HG02973 (cell line): ENCODE measurements around the gene PLSCR2.
"Not testable (repeated sequence)": the region's sequence is repeated elsewhere in the genome, so short reads cannot be mapped to it uniquely, and the experiment has no call there.

Source experiments
- ATAC-seq: cut with Tn5 transposase; IDR thresholded peaks from one replicate; pipeline ENCODE4 v1.9.1; 2021; ENCODE audit warnings: moderate library complexity; ENCODE audit not compliant: unreplicated experiment

PLSCR2 gene

GRCh38 chr3:146491303-146491702 lies 21.9 kb upstream of the PLSCR2 start:
- ATAC-seq = no peak

GRCh38 chr3:146485297-146485696 lies 15.9 kb upstream of the PLSCR2 start:
- ATAC-seq = no peak

- no peak for ATAC-seq
These were observed 6.9 kb upstream of the PLSCR2 start for GRCh38 chr3:146476094-146476740.

GRCh38 chr3:146474976-146475375 lies 5.6 kb upstream of the PLSCR2 start:
- not testable (repeated sequence) for ATAC-seq

- ATAC-seq = no peak
These were observed 4.4 kb upstream of the PLSCR2 start for GRCh38 chr3:146473726-146474125.

GRCh38 chr3:146472611-146473010 lies 3.2 kb upstream of the PLSCR2 start:
- ATAC-seq = no peak

- no peak for ATAC-seq
These were observed 1.7 kb upstream of the PLSCR2 start for GRCh38 chr3:146471012-146471411.

GRCh38 chr3:146470425-146470990 lies 1.1 kb upstream of the PLSCR2 start:
- no peak for ATAC-seq

- no peak for ATAC-seq
These were observed 651 bp downstream of the PLSCR2 start for GRCh38 chr3:146468671-146469149.

- ATAC-seq = no peak
These were observed 1.1 kb downstream of the PLSCR2 start for GRCh38 chr3:146468234-146468633.

- no peak for ATAC-seq
These were observed 2.8 kb downstream of the PLSCR2 start for GRCh38 chr3:146466604-146467003.

GRCh38 chr3:146465693-146466465 lies 3.5 kb downstream of the PLSCR2 start:
- ATAC-seq = no peak

GRCh38 chr3:146464783-146465182 lies 4.6 kb downstream of the PLSCR2 start:
- ATAC-seq = no peak

GRCh38 chr3:146464005-146464595 lies 5.3 kb downstream of the PLSCR2 start:
- ATAC-seq = no peak

GRCh38 chr3:146454796-146455195 lies 14.6 kb downstream of the PLSCR2 start:
- no peak for ATAC-seq

GRCh38 chr3:146449613-146450012 lies 19.7 kb downstream of the PLSCR2 start:
- no peak for ATAC-seq

- ATAC-seq = no peak
These were observed 20.3 kb downstream of the PLSCR2 start for GRCh38 chr3:146449076-146449475.

- no peak for ATAC-seq
These were observed 23.3 kb downstream of the PLSCR2 start for GRCh38 chr3:146446026-146446425.

- ATAC-seq = not testable (repeated sequence)
These were observed 29.1 kb downstream of the PLSCR2 start for GRCh38 chr3:146440310-146440709.

- ATAC-seq = no peak
These were observed 37.3 kb downstream of the PLSCR2 start for GRCh38 chr3:146432066-146432465.

GRCh38 chr3:146431240-146431639 lies 38.1 kb downstream of the PLSCR2 start:
- no peak for ATAC-seq

- ATAC-seq = no peak
These were observed 44.0 kb downstream of the PLSCR2 start for GRCh38 chr3:146425341-146425740.
